ENCODE measurements around the gene NAPSA. TPM values are rescaled to one million over a fixed set of nuclear protein-coding genes. Genes with fewer than 3 reads are reported as not detected.

The NAPSA gene
- total and polyA plus RNA-seq, 10 of the 15 experiments (the other 5 are each of a cell fraction or from before 2014, with no cell fraction given): 6.7 to 45.4 (median 17.1) TPM

DNA sequence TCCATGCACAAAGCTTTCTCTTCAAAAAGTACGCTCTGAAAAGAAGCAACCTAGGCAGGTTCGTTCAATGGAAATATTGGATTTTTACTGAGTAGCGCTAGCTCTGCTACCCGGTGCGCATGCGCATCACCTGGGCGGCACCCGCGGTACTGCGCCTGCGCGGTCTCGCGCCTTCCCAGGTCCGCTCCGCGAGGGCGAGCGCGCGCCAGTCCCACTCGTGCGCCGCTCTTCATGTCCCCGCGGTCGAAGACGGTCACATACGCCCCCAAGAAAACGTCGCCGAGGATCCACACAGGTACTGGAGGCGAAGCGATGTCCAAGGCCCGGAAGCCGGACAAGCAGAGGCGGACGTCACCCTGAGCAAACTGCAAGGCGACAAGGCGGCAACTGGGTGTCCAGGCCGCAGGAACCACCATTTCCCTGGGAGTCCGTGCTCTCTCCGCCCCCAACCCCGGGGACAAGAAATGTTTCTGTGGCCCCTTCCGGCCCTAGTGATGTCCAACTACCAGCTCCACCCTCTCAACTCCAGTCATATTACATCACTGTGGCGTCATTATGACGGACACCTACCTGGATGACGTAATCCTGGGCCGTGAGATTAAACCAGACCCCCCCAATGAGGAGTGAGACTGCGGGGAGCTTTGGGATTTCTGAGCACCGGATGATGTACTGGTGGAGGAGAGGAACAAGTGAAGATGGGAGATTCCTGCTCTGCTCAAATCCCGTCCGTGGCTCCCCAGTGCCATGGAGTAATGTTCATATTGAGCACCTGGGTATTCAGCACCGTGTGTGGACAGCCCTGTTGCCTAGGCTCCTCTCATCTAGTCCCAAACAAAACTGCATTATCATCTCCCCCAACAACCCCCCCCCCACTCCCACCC lies 31.5 kb downstream of the NAPSA start (continued):
- TF ChIP-seq BACH1 (IDR thresholded peaks at IDR 0.05; ENCODE audit: borderline replicate concordance) (peak; percentile 9; the same call in 1 of the 2 replicates), ATF7 (IDR thresholded peaks at IDR 0.05; ENCODE audit: low read depth) (peak; percentile 90), POLR2AphosphoS2 (IDR thresholded peaks at IDR 0.05; ENCODE audit: low read depth, low read length) (peak; percentile 74)
- TF ChIP-seq, protein P1, sequence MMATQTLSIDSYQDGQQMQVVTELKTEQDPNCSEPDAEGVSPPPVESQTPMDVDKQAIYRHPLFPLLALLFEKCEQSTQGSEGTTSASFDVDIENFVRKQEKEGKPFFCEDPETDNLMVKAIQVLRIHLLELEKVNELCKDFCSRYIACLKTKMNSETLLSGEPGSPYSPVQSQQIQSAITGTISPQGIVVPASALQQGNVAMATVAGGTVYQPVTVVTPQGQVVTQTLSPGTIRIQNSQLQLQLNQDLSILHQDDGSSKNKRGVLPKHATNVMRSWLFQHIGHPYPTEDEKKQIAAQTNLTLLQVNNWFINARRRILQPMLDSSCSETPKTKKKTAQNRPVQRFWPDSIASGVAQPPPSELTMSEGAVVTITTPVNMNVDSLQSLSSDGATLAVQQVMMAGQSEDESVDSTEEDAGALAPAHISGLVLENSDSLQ (IDR thresholded peaks at IDR 0.05): peak; percentile 59

DNA sequence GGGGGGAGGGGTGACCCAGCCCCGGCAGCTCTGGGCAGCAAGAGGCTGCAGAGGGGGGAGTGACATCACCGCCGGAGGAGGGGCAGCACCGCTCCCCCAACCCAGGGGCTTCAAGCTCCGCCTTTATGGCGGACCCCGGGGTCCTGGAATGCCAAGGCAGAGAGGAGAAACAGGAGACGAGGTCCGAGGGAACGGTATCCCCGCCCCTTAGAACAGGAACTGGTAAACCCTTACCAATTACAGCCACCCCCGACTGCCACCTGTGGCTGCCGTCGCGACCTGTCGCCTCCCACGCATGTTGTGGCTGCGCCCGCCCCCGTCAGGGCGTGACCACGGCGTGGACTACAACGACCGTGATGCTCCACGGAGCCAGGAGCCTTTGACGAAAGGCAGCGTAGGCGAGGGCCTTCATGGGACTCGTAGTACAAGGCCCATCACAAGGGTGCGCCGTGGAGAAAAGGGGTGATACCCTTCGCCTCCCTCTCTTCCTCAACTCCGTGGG lies 32.2 kb downstream of the NAPSA start:
- 4% methylated on average over 34 of the region's 34 CpGs for WGBS (ENCODE audit: insufficient coverage, insufficient replicate concordance, low lambda C conversion rate, missing lambda C conversion rate)
- H3K9me3 ChIP-seq (replicated peaks; ENCODE audit: control insufficient read depth, insufficient read depth, low read length): no peaks in the 10 kb centered on the region; the same call in 2 of the 3 replicates
- RAD21 ChIA-PET (ENCODE audit: unreplicated experiment): interaction anchor here (0.9 to 2.6 kb wide), 8 partner anchors 9 to 693 kb away, joined by 3 to 20 read pairs (median 5); partner anchors contain the start of genes NR1H2 and RRAS
- intact Hi-C loops (cut with micrococcal nuclease; ENCODE audit: unreplicated experiment): no loop called here
- peaks cover 38% of the 10 kb centered on the region for H3K4me1 ChIP-seq (ENCODE audit: control insufficient read depth, insufficient read depth, low read length)
- H3K9ac ChIP-seq (ENCODE audit: control insufficient read depth, insufficient read depth, low read length): no peak overlapping the region; the same call in none of the 2 replicates
- H3K4me2 ChIP-seq (ENCODE audit: control insufficient read depth, insufficient read depth): peak overlapping the region; percentile 95
- FAIRE-seq: peak; percentile 49
- no peaks in the 10 kb centered on the region for H4K20me1 ChIP-seq (ENCODE audit: control insufficient read depth, insufficient read depth)
- peak; percentile 82 for DNase-seq (ENCODE audit: low read depth, low spot score)
- peaks cover under 1% of the 10 kb centered on the region for H3K79me2 ChIP-seq (ENCODE audit: control insufficient read depth, insufficient read depth, low read length)
- H3K27ac ChIP-seq (ENCODE audit: control insufficient read depth, insufficient read depth): peak overlapping the region; percentile 74
- BruUV-seq (replicated peaks): no TSS peak
- peak overlapping the region; percentile 66 for H3K4me3 ChIP-seq
- SMC1A ChIA-PET (ENCODE audit: uncharacterized antibody, unreplicated experiment): interaction anchor here (1.2 to 3.7 kb wide), 5 partner anchors 8 to 24 kb away, joined by 3 to 49 read pairs (median 8); no protein-coding TSS in a partner anchor
- peak overlapping the region; percentile 91 for H2AFZ ChIP-seq (ENCODE audit: control insufficient read depth, low read depth, low read length)
- no peaks in the 10 kb centered on the region for H3K27me3 ChIP-seq (replicated peaks in 1 of 2; ENCODE audit: control insufficient read depth in 2 of 2, insufficient read depth in 2 of 2, low read length in 1 of 2)
- in situ Hi-C loops (cut with MboI): loop anchor here (25.0 kb wide), 1 partner anchor 1029 kb away; the partner anchor contains the start of genes CLDND2, ETFB and NKG7
- POLR2A ChIA-PET: interaction anchor here (1.0 to 3.1 kb wide), 5 partner anchors 9 to 29 kb away, joined by 3 to 30 read pairs (median 5); no protein-coding TSS in a partner anchor
- H3K36me3 ChIP-seq (ENCODE audit: control insufficient read depth in 2 of 2, insufficient read depth in 2 of 2, low read length in 1 of 2): peaks cover 9 to 22% of the 10 kb centered on the region in 2 experiments; a peak in 3 of 4 replicates
- ATAC-seq: peak; percentile 65
- CTCF ChIA-PET: interaction anchor here (1.3 to 2.9 kb wide), 5 partner anchors 8 to 35 kb away, joined by 4 to 11 read pairs (median 6); no protein-coding TSS in a partner anchor
- TF ChIP-seq ZNF207 (IDR thresholded peaks at IDR 0.05; ENCODE audit: borderline replicate concordance) (no peak; the same call in 1 of the 2 replicates), ZNF622 (IDR thresholded peaks at IDR 0.05) (no peak), SRF (IDR thresholded peaks at IDR 0.05; ENCODE audit: low read depth in 2 of 2, low read length in 2 of 2) (no peak)
- TF ChIP-seq, protein P2, sequence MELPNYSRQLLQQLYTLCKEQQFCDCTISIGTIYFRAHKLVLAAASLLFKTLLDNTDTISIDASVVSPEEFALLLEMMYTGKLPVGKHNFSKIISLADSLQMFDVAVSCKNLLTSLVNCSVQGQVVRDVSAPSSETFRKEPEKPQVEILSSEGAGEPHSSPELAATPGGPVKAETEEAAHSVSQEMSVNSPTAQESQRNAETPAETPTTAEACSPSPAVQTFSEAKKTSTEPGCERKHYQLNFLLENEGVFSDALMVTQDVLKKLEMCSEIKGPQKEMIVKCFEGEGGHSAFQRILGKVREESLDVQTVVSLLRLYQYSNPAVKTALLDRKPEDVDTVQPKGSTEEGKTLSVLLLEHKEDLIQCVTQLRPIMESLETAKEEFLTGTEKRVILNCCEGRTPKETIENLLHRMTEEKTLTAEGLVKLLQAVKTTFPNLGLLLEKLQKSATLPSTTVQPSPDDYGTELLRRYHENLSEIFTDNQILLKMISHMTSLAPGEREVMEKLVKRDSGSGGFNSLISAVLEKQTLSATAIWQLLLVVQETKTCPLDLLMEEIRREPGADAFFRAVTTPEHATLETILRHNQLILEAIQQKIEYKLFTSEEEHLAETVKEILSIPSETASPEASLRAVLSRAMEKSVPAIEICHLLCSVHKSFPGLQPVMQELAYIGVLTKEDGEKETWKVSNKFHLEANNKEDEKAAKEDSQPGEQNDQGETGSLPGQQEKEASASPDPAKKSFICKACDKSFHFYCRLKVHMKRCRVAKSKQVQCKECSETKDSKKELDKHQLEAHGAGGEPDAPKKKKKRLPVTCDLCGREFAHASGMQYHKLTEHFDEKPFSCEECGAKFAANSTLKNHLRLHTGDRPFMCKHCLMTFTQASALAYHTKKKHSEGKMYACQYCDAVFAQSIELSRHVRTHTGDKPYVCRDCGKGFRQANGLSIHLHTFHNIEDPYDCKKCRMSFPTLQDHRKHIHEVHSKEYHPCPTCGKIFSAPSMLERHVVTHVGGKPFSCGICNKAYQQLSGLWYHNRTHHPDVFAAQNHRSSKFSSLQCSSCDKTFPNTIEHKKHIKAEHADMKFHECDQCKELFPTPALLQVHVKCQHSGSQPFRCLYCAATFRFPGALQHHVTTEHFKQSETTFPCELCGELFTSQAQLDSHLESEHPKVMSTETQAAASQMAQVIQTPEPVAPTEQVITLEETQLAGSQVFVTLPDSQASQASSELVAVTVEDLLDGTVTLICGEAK (IDR thresholded peaks at IDR 0.05; ENCODE audit: borderline replicate concordance): no peak
- TF ChIP-seq, protein P3, sequence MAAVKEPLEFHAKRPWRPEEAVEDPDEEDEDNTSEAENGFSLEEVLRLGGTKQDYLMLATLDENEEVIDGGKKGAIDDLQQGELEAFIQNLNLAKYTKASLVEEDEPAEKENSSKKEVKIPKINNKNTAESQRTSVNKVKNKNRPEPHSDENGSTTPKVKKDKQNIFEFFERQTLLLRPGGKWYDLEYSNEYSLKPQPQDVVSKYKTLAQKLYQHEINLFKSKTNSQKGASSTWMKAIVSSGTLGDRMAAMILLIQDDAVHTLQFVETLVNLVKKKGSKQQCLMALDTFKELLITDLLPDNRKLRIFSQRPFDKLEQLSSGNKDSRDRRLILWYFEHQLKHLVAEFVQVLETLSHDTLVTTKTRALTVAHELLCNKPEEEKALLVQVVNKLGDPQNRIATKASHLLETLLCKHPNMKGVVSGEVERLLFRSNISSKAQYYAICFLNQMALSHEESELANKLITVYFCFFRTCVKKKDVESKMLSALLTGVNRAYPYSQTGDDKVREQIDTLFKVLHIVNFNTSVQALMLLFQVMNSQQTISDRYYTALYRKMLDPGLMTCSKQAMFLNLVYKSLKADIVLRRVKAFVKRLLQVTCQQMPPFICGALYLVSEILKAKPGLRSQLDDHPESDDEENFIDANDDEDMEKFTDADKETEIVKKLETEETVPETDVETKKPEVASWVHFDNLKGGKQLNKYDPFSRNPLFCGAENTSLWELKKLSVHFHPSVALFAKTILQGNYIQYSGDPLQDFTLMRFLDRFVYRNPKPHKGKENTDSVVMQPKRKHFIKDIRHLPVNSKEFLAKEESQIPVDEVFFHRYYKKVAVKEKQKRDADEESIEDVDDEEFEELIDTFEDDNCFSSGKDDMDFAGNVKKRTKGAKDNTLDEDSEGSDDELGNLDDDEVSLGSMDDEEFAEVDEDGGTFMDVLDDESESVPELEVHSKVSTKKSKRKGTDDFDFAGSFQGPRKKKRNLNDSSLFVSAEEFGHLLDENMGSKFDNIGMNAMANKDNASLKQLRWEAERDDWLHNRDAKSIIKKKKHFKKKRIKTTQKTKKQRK (IDR thresholded peaks at IDR 0.05; ENCODE audit: low read depth, low read length): no peak

Data from GM12878 (cell line).